Trophoblast cell (in vitro differentiated cells and primary cell): Measurements from ENCODE around the gene GNPDA2.
"Not testable (repeated sequence)": the region's sequence is repeated elsewhere in the genome, so short reads cannot be mapped to it uniquely, and the experiment has no call there.

ENCODE experiments used
- DNase-seq, 2 donors: peaks; one replicate each; pipeline ENCODE4 v3.0.0-alpha.2; 2016
- H2AFZ ChIP-seq: 2 replicates; pipeline ENCODE4 v1.6.1; 2013; ENCODE audit warnings: low read length, moderate library complexity, mild to moderate bottlenecking; ENCODE audit not compliant: insufficient read depth, poor library complexity
- H2AK5ac ChIP-seq: 2 replicates; pipeline ENCODE4 v1.6.1; 2013; ENCODE audit warnings: mild to moderate bottlenecking, low read length
- H2BK120ac ChIP-seq: 2 replicates; pipeline ENCODE4 v1.6.1; 2013; ENCODE audit warnings: low read length, mild to moderate bottlenecking, moderate library complexity; ENCODE audit not compliant: insufficient read depth, poor library complexity
- H2BK12ac ChIP-seq: 2 replicates; pipeline ENCODE4 v1.6.1; 2013; ENCODE audit warnings: mild to moderate bottlenecking, low read length, moderate library complexity
- H2BK5ac ChIP-seq: 2 replicates; pipeline ENCODE4 v1.6.1; 2013; ENCODE audit warnings: low read length, low read depth, moderate library complexity, mild to moderate bottlenecking; ENCODE audit not compliant: poor library complexity
- H3K14ac ChIP-seq: 2 replicates; pipeline ENCODE4 v1.6.1; 2013; ENCODE audit warnings: mild to moderate bottlenecking, low read length
- H3K18ac ChIP-seq: 2 replicates; pipeline ENCODE4 v1.6.1; 2013; ENCODE audit warnings: mild to moderate bottlenecking, low read length
- H3K23ac ChIP-seq: 2 replicates; pipeline ENCODE4 v1.6.1; 2013; ENCODE audit warnings: low read length
- H3K27ac ChIP-seq: 2 replicates; pipeline ENCODE4 v1.5.1; 2013; ENCODE audit warnings: low read depth, mild to moderate bottlenecking, inconsistent platforms, low read length, moderate library complexity
- H3K27me3 ChIP-seq: 2 replicates; pipeline ENCODE4 v1.6.1; 2013; ENCODE audit warnings: inconsistent platforms, mild to moderate bottlenecking, low read length, moderate library complexity; ENCODE audit not compliant: insufficient read depth
- H3K36me3 ChIP-seq, 2 experiments: 1 replicate in 1 of 2; 2 replicates in 1 of 2; pipeline ENCODE4 v1.6.1; 2013; ENCODE audit warnings: low read length in 2 of 2, mild to moderate bottlenecking in 2 of 2, moderate library complexity in 1 of 2; ENCODE audit not compliant: insufficient read depth in 2 of 2, control insufficient read depth in 1 of 2
- H3K4ac ChIP-seq: 2 replicates; pipeline ENCODE4 v1.6.1; 2013; ENCODE audit warnings: low read depth, mild to moderate bottlenecking, low read length, moderate library complexity
- H3K4me1 ChIP-seq, 2 experiments: 1 replicate in 1 of 2; 2 replicates in 1 of 2; pipeline ENCODE4 v1.6.1; 2013; ENCODE audit warnings: low read length in 2 of 2, mild to moderate bottlenecking in 2 of 2, moderate library complexity in 1 of 2; ENCODE audit not compliant: insufficient read depth in 2 of 2, control insufficient read depth in 1 of 2
- H3K4me2 ChIP-seq: 2 replicates; pipeline ENCODE4 v1.6.1; 2013; ENCODE audit warnings: inconsistent platforms, mild to moderate bottlenecking, low read length, moderate library complexity
- H3K4me3 ChIP-seq: 2 replicates; pipeline ENCODE4 v1.5.1; 2013; ENCODE audit warnings: mild to moderate bottlenecking, low read depth, low read length, inconsistent platforms
- H3K79me1 ChIP-seq: one replicate; pipeline ENCODE4 v1.6.1; 2013; ENCODE audit warnings: low read length
- H3K79me2 ChIP-seq: 2 replicates; pipeline ENCODE4 v1.6.1; 2013; ENCODE audit warnings: low read length, mild to moderate bottlenecking; ENCODE audit not compliant: control insufficient read depth, insufficient read depth, poor library complexity
- H3K9ac ChIP-seq: 2 replicates; pipeline ENCODE4 v1.6.1; 2013; ENCODE audit warnings: mild to moderate bottlenecking, low read length
- H3K9me3 ChIP-seq: 2 replicates; pipeline ENCODE4 v1.6.1; 2013; ENCODE audit warnings: low read depth, mild to moderate bottlenecking, control low read depth, inconsistent platforms, low read length; ENCODE audit not compliant: insufficient read depth
- H4K12ac ChIP-seq: 2 replicates; pipeline ENCODE4 v1.6.1; 2013; ENCODE audit warnings: low read depth, mild to moderate bottlenecking, low read length, moderate library complexity
- H4K8ac ChIP-seq: 2 replicates; pipeline ENCODE4 v1.6.1; 2013; ENCODE audit warnings: low read depth, mild to moderate bottlenecking, low read length, moderate library complexity
- H4K91ac ChIP-seq: one replicate; pipeline ENCODE4 v1.6.1; 2013; ENCODE audit warnings: low read depth, mild to moderate bottlenecking, low read length, moderate library complexity
- WGBS: extraction: QIAGEN DNeasy Blood & Tissue Kit; methylation state at CpG from one replicate; pipeline ENCODE4 v1.1.7; 2013; ENCODE audit warnings: missing lambda C conversion rate; ENCODE audit not compliant: insufficient read length, insufficient coverage; ENCODE audit errors: extremely low coverage; 5-methylcytosine and 5-hydroxymethylcytosine counted together

The GNPDA2 gene

DNA sequence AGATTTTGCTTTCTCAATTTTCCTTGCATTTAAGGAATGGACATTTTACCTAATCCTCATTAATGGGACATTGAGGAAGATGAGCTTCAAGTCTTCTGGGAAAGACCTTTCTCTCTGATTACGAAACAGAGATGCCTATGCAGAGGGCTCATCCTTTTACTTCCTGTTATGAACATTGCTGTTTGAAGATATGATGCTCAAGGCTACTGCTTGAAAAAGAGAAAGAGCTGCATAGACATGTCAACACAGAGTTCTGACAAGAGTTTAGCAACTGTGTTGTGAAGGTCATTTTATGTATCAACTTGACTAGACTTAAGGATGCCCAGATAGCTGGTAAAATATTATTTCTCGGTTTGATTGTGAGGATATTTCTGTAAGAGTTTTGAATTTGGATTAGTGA is 13.8 kb upstream of the GNPDA2 start:
- no peak overlapping the region for H3K18ac ChIP-seq
- H3K9ac ChIP-seq: no peak overlapping the region
- H3K4ac ChIP-seq: no peak overlapping the region
- no peaks in the 10 kb centered on the region for H3K27me3 ChIP-seq
- no peaks in the 10 kb centered on the region for H3K79me1 ChIP-seq
- no peak overlapping the region for H4K12ac ChIP-seq
- H3K4me3 ChIP-seq: no peak overlapping the region
- DNase-seq: no peak
- no peaks in the 10 kb centered on the region for H3K36me3 ChIP-seq
- H3K23ac ChIP-seq: no peak overlapping the region
- H2AFZ ChIP-seq: no peak overlapping the region
- H3K27ac ChIP-seq: no peak overlapping the region
- H3K4me2 ChIP-seq: no peak overlapping the region
- WGBS: no CpG with 5 or more reads among the region's 2 CpGs
- H4K91ac ChIP-seq: no peak overlapping the region
- no peaks in the 10 kb centered on the region for H3K79me2 ChIP-seq
- no peak overlapping the region for H2AK5ac ChIP-seq
- no peak overlapping the region for H2BK5ac ChIP-seq
- H2BK12ac ChIP-seq: no peak overlapping the region
- H3K9me3 ChIP-seq: no peaks in the 10 kb centered on the region
- H2BK120ac ChIP-seq: no peak overlapping the region
- H3K14ac ChIP-seq: no peak overlapping the region
- no peaks in the 10 kb centered on the region for H3K4me1 ChIP-seq
- H4K8ac ChIP-seq: no peak overlapping the region

DNA sequence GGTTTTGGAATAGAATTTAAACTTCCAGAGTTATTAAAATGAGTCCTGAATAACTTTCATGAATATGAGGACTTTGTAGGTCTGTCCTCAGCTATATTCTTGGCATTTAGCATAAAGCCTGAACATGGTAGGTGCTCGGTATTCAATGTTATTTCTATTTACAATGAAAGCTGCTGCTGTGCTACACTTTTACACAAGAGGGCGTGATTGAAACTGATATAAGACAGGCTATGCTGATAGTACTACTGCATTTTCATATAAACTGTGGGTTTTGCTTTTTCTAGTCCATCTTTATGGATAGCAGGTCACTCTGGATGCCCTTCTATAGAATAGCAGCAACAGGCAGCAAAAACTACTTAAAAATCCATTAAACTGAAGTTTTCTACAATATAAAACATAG is 12.3 kb upstream of the GNPDA2 start:
- no peak overlapping the region for H3K23ac ChIP-seq
- H3K4ac ChIP-seq: no peak overlapping the region
- H3K4me3 ChIP-seq: no peak overlapping the region
- H4K8ac ChIP-seq: no peak overlapping the region
- no peak overlapping the region for H2BK120ac ChIP-seq
- no peaks in the 10 kb centered on the region for H3K4me1 ChIP-seq
- no peaks in the 10 kb centered on the region for H3K79me1 ChIP-seq
- no peak overlapping the region for H2AK5ac ChIP-seq
- no peaks in the 10 kb centered on the region for H3K9me3 ChIP-seq
- peak in 1 of 2 donors; percentile 15 for DNase-seq
- no peak overlapping the region for H3K9ac ChIP-seq
- H2BK12ac ChIP-seq: no peak overlapping the region
- H4K12ac ChIP-seq: no peak overlapping the region
- no CpG with 5 or more reads among the region's 2 CpGs for WGBS
- H3K36me3 ChIP-seq: no peaks in the 10 kb centered on the region
- H3K4me2 ChIP-seq: no peak overlapping the region
- H3K14ac ChIP-seq: no peak overlapping the region
- H3K79me2 ChIP-seq: no peaks in the 10 kb centered on the region
- H2AFZ ChIP-seq: no peak overlapping the region
- H4K91ac ChIP-seq: no peak overlapping the region
- no peak overlapping the region for H2BK5ac ChIP-seq
- H3K27ac ChIP-seq: no peak overlapping the region
- H3K27me3 ChIP-seq: no peaks in the 10 kb centered on the region
- H3K18ac ChIP-seq: no peak overlapping the region

DNA sequence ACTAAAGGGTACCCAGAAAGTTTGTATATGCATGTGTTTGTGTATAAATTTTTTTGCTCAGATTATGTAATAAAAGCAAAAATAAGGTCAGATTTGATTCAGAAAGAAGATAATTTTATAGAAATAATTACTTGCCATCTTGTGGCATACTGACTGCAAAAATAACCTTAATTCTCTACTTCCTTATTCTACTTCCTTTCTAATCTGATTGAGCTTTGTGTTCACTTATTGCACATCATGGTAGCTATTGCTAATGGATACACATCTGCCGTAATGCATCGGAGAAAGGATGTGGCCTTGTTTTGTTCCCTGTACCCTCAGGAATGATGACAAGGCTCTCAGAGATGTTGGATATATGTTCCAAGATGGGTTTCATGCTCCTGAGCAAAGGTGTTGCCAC is 10.5 kb upstream of the GNPDA2 start:
- no peaks in the 10 kb centered on the region for H3K4me1 ChIP-seq
- H2BK5ac ChIP-seq: no peak overlapping the region
- no CpG with 5 or more reads among the region's 2 CpGs for WGBS
- no peak overlapping the region for H4K8ac ChIP-seq
- H2AK5ac ChIP-seq: no peak overlapping the region
- no peaks in the 10 kb centered on the region for H3K9me3 ChIP-seq
- no peak overlapping the region for H3K9ac ChIP-seq
- no peaks in the 10 kb centered on the region for H3K79me1 ChIP-seq
- no peak overlapping the region for H2BK120ac ChIP-seq
- H3K27ac ChIP-seq: no peak overlapping the region
- H3K36me3 ChIP-seq: no peaks in the 10 kb centered on the region
- DNase-seq: no peak
- no peak overlapping the region for H3K4ac ChIP-seq
- no peak overlapping the region for H4K91ac ChIP-seq
- no peak overlapping the region for H3K4me2 ChIP-seq
- H3K4me3 ChIP-seq: no peak overlapping the region
- no peak overlapping the region for H2AFZ ChIP-seq
- no peaks in the 10 kb centered on the region for H3K79me2 ChIP-seq
- no peak overlapping the region for H2BK12ac ChIP-seq
- no peak overlapping the region for H3K14ac ChIP-seq
- H3K23ac ChIP-seq: no peak overlapping the region
- no peak overlapping the region for H3K18ac ChIP-seq
- no peak overlapping the region for H4K12ac ChIP-seq
- H3K27me3 ChIP-seq: no peaks in the 10 kb centered on the region

DNA sequence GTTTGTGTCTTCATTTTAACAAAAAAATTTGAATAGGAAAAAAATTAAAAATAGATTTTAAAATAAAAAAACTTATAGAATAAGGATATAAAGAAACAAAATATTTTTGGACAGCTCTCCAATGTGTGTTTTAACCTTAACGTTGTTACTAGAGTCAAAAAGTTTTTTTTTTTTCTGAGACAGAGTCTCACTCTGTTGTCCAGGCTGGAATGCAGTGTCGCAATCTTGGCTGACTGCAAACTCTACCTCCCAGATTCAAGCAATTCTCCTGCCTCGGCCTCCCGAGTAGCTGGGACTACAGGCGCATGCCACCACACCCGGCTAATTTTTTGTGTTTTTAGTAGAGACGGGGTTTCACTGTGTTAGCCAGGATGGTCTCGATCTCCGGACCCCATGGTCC is 2.3 kb upstream of the GNPDA2 start:
- not testable (repeated sequence) for H3K9me3 ChIP-seq, H3K27ac ChIP-seq, H4K12ac ChIP-seq, H3K23ac ChIP-seq, H2AK5ac ChIP-seq, H3K9ac ChIP-seq, H4K91ac ChIP-seq, H3K4me3 ChIP-seq, H3K14ac ChIP-seq, H3K79me2 ChIP-seq, H2AFZ ChIP-seq, H3K79me1 ChIP-seq, H3K4me2 ChIP-seq, H2BK12ac ChIP-seq, H3K27me3 ChIP-seq, H2BK120ac ChIP-seq, H4K8ac ChIP-seq, H3K4me1 ChIP-seq, H3K18ac ChIP-seq, H3K36me3 ChIP-seq, H2BK5ac ChIP-seq, H3K4ac ChIP-seq
- DNase-seq: peak; percentile 7 to 24
- WGBS: no CpG with 5 or more reads among the region's 9 CpGs
